RWPE2 (cell line): Measurements from ENCODE around the gene IRS1.

ENCODE experiments used
- ATAC-seq: fragments of 200-7000 bp; cut with Tn5 transposase; 3 replicates; pipeline ENCODE4 v1.9.1; 2021; ENCODE audit warnings: low read depth
- DNase-seq: peaks from one replicate; pipeline ENCODE4 v3.0.0-alpha.2; 2020; ENCODE audit warnings: low spot score
- H3K27ac ChIP-seq: fragments of 450-650 bp; 2 replicates; pipeline ENCODE4 v1.5.1; 2017; ENCODE audit warnings: mild to moderate bottlenecking; ENCODE audit not compliant: poor library complexity, severe bottlenecking
- H3K27me3 ChIP-seq: fragments of 250-450 bp; sonication (Bioruptor Pico); 2 replicates; pipeline ENCODE4 v1.5.1; 2021; ENCODE audit warnings: mild to moderate bottlenecking, moderate library complexity; ENCODE audit not compliant: insufficient read depth, poor library complexity, severe bottlenecking
- H3K36me3 ChIP-seq: fragments of 250-450 bp; sonication (Bioruptor Pico); 2 replicates; pipeline ENCODE4 v1.5.1; 2020; ENCODE audit warnings: low read depth, mild to moderate bottlenecking, moderate library complexity
- H3K4me1 ChIP-seq: fragments of 250-450 bp; sonication (Bioruptor Pico); 2 replicates; pipeline ENCODE4 v1.5.1; 2021; ENCODE audit warnings: mild to moderate bottlenecking, moderate library complexity; ENCODE audit not compliant: insufficient read depth, poor library complexity, severe bottlenecking
- H3K4me3 ChIP-seq: fragments of 250-450 bp; sonication (Bioruptor Pico); 2 replicates; pipeline ENCODE4 v1.5.1; 2021; ENCODE audit warnings: mild to moderate bottlenecking, moderate library complexity; ENCODE audit not compliant: severe bottlenecking
- H3K9me3 ChIP-seq: fragments of 250-450 bp; sonication (Bioruptor Pico); 2 replicates; pipeline ENCODE4 v1.5.1; 2021; ENCODE audit warnings: mild to moderate bottlenecking, moderate library complexity; ENCODE audit not compliant: severe bottlenecking
- CTCF ChIP-seq: fragments of 450-650 bp; IDR thresholded peaks from one replicate; pipeline ENCODE4 v1.5.1; 2017; ENCODE audit warnings: mild to moderate bottlenecking, moderate library complexity; ENCODE audit not compliant: poor library complexity, severe bottlenecking

Gene IRS1

GRCh38 chr2:226758921-226759640 is 40.5 kb downstream of the IRS1 start:
- DNase-seq (no peak), ATAC-seq (no peak)
- Histone ChIP-seq H3K4me1 (peaks cover 94% of the 10 kb centered on the region), H3K27me3 (no peaks in the 10 kb centered on the region), H3K27ac (peak overlapping the region; percentile 80), H3K36me3 (peaks cover 80% of the 10 kb centered on the region), H3K9me3 (no peaks in the 10 kb centered on the region), H3K4me3 (no peak overlapping the region)
- TF ChIP-seq CTCF = no peak

- Histone ChIP-seq H3K27ac (peak overlapping the region; percentile 80), H3K9me3 (no peaks in the 10 kb centered on the region), H3K4me3 (no peak overlapping the region), H3K36me3 (peaks cover 72% of the 10 kb centered on the region), H3K4me1 (peaks cover 64% of the 10 kb centered on the region), H3K27me3 (no peaks in the 10 kb centered on the region)
- no peak for TF ChIP-seq CTCF
- ATAC-seq (peak; percentile 92), DNase-seq (no peak)
Measured at GRCh38 chr2:226756131-226756530, 43.5 kb downstream of the IRS1 start.

- Histone ChIP-seq H3K9me3 (no peaks in the 10 kb centered on the region), H3K27ac (peak overlapping the region; percentile 80), H3K27me3 (no peaks in the 10 kb centered on the region), H3K36me3 (peaks cover 71% of the 10 kb centered on the region), H3K4me3 (no peak overlapping the region), H3K4me1 (peaks cover 59% of the 10 kb centered on the region)
- TF ChIP-seq CTCF = no peak
- ATAC-seq (no peak), DNase-seq (no peak)
Measured at GRCh38 chr2:226755631-226756030, 44.0 kb downstream of the IRS1 start.

GRCh38 chr2:226754821-226755604 is 44.6 kb downstream of the IRS1 start:
- Histone ChIP-seq H3K27me3 (no peaks in the 10 kb centered on the region), H3K36me3 (peaks cover 74% of the 10 kb centered on the region), H3K4me1 (peaks cover 56% of the 10 kb centered on the region), H3K4me3 (no peak overlapping the region), H3K9me3 (no peaks in the 10 kb centered on the region), H3K27ac (peak overlapping the region; percentile 80)
- DNase-seq (no peak), ATAC-seq (no peak)
- TF ChIP-seq CTCF = no peak

- ATAC-seq (no peak), DNase-seq (no peak)
- peaks cover 36% of the 10 kb centered on the region for H3K4me1 ChIP-seq
- no peak for TF ChIP-seq CTCF
- H3K27ac ChIP-seq = peak overlapping the region; percentile 80
- H3K4me3 ChIP-seq = no peak overlapping the region
- H3K36me3 ChIP-seq = peaks cover 79% of the 10 kb centered on the region
- H3K9me3 ChIP-seq = no peaks in the 10 kb centered on the region
- no peaks in the 10 kb centered on the region for H3K27me3 ChIP-seq
Measured at GRCh38 chr2:226752887-226753286, 46.7 kb downstream of the IRS1 start.
